IMR-90 (cell line): ENCODE measurements around the gene BCL2L11. TPM values are rescaled to one million over a fixed set of nuclear protein-coding genes. Genes with fewer than 3 reads are reported as not detected.

Experiments used
- ATAC-seq: fragments of 200-7000 bp; cut with Tn5 transposase; 2 replicates; pipeline ENCODE4 v1.9.1; 2020; ENCODE audit warnings: low read depth, mild to moderate bottlenecking, moderate library complexity
- BruUV-seq: library from RNA; stranded (reverse); fragments of 400-500 nt; replicated peaks from 2 replicates; lab custom pipeline; 2021; lab: Mats Ljungman, UMichigan
- CTCF ChIA-PET: fragments of 300-600 bp; formaldehyde crosslinking; extraction: SDS; loops from one replicate; lab custom pipeline; 2021; ENCODE audit warnings: antibody characterized with exemption; lab: Yijun Ruan, JAX
- POLR2A ChIA-PET: fragments of 300-600 bp; sonication (Branson Sonifier 250); formaldehyde crosslinking; loops from one replicate; lab custom pipeline; 2022; ENCODE audit warnings: antibody characterized with exemption; ENCODE audit not compliant: unreplicated experiment; lab: Charles Lee
- DNase-seq: peaks from one replicate; pipeline ENCODE4 v3.0.0; 2013
- H2AFZ ChIP-seq: replicated peaks from 2 replicates; pipeline ENCODE3; 2013; ENCODE audit warnings: low read length, mild to moderate bottlenecking; ENCODE audit not compliant: poor library complexity
- H2AK5ac ChIP-seq: 2 replicates; pipeline ENCODE4 v1.6.1; 2013; ENCODE audit warnings: low read depth, low read length, inconsistent platforms
- H2AK9ac ChIP-seq: replicated peaks from 2 replicates; pipeline ENCODE3; 2013; ENCODE audit warnings: mild to moderate bottlenecking, low read depth, low read length, moderate library complexity; ENCODE audit not compliant: poor library complexity
- H2BK120ac ChIP-seq: 2 replicates; pipeline ENCODE4 v1.6.1; 2013; ENCODE audit warnings: low read depth, low read length, inconsistent platforms
- H2BK15ac ChIP-seq: 3 replicates; pipeline ENCODE4 v1.6.1; 2013; ENCODE audit warnings: low read depth, low read length, inconsistent platforms
- H2BK20ac ChIP-seq: 2 replicates; pipeline ENCODE4 v1.6.1; 2013; ENCODE audit warnings: low read depth, mild to moderate bottlenecking, inconsistent platforms, low read length, moderate library complexity
- H2BK5ac ChIP-seq: 2 replicates; pipeline ENCODE4 v1.6.1; 2013; ENCODE audit warnings: mild to moderate bottlenecking, low read depth, low read length, inconsistent platforms; ENCODE audit not compliant: poor library complexity, severe bottlenecking
- H3K14ac ChIP-seq: replicated peaks from 2 replicates; pipeline ENCODE4 v1.6.1; 2013; ENCODE audit warnings: low read depth, low read length, inconsistent platforms
- H3K18ac ChIP-seq: 2 replicates; pipeline ENCODE4 v1.6.1; 2013; ENCODE audit warnings: low read depth, low read length, control low read depth
- H3K23ac ChIP-seq: 2 replicates; pipeline ENCODE4 v1.6.1; 2013; ENCODE audit warnings: low read depth, low read length, inconsistent platforms
- H3K27ac ChIP-seq: 2 replicates; pipeline ENCODE4 v1.5.1; 2013; ENCODE audit warnings: mild to moderate bottlenecking, control low read depth, low read length; ENCODE audit not compliant: insufficient read depth
- H3K27me3 ChIP-seq: 2 replicates; pipeline ENCODE4 v1.6.1; 2013; ENCODE audit warnings: low read length; ENCODE audit not compliant: control insufficient read depth, insufficient read depth
- H3K36me3 ChIP-seq: 2 replicates; pipeline ENCODE4 v1.6.1; 2013; ENCODE audit warnings: low read length, mixed read lengths; ENCODE audit not compliant: control insufficient read depth, insufficient read depth
- H3K4ac ChIP-seq: 2 replicates; pipeline ENCODE4 v1.6.1; 2013; ENCODE audit warnings: low read depth, low read length, inconsistent platforms
- H3K4me1 ChIP-seq: 2 replicates; pipeline ENCODE4 v1.6.1; 2013; ENCODE audit warnings: low read length, mixed read lengths; ENCODE audit not compliant: control insufficient read depth, insufficient read depth
- H3K4me2 ChIP-seq: 2 replicates; pipeline ENCODE4 v1.6.1; 2013; ENCODE audit warnings: low read depth, mild to moderate bottlenecking, control low read depth, low read length, moderate library complexity
- H3K4me3 ChIP-seq: 2 replicates; pipeline ENCODE4 v1.5.1; 2013; ENCODE audit warnings: low read depth, mild to moderate bottlenecking, control low read depth, low read length, moderate library complexity; ENCODE audit not compliant: insufficient read depth
- H3K56ac ChIP-seq: 2 replicates; pipeline ENCODE4 v1.6.1; 2013; ENCODE audit warnings: low read length, inconsistent platforms; ENCODE audit not compliant: insufficient read depth; ENCODE audit errors: extremely low read depth
- H3K79me1 ChIP-seq, 2 experiments: 2 replicates each; pipeline ENCODE4 v1.6.1; 2013; ENCODE audit warnings: low read length in 2 of 2, inconsistent platforms in 1 of 2, low read depth in 1 of 2
- H3K9ac ChIP-seq: 2 replicates; pipeline ENCODE4 v1.6.1; 2013; ENCODE audit warnings: low read depth, low read length, control low read depth
- H3K9me1 ChIP-seq: 2 replicates; pipeline ENCODE4 v1.6.1; 2013; ENCODE audit warnings: low read length, inconsistent platforms; ENCODE audit not compliant: insufficient read depth
- H3K9me3 ChIP-seq: 2 replicates; pipeline ENCODE4 v1.6.1; 2013; ENCODE audit warnings: low read length; ENCODE audit not compliant: control insufficient read depth, insufficient read depth
- H4K20me1 ChIP-seq: 2 replicates; pipeline ENCODE4 v1.6.1; 2013; ENCODE audit warnings: low read length, inconsistent platforms; ENCODE audit not compliant: insufficient read depth
- H4K5ac ChIP-seq: 2 replicates; pipeline ENCODE4 v1.6.1; 2013; ENCODE audit warnings: mild to moderate bottlenecking, low read depth, low read length, control low read depth
- H4K8ac ChIP-seq, 2 experiments: 2 replicates each; pipeline ENCODE4 v1.6.1; 2013; ENCODE audit warnings: low read depth in 2 of 2, low read length in 2 of 2, control low read depth in 1 of 2, inconsistent platforms in 1 of 2
- H4K91ac ChIP-seq: 2 replicates; pipeline ENCODE4 v1.6.1; 2013; ENCODE audit warnings: low read depth, low read length, inconsistent platforms; ENCODE audit not compliant: insufficient read depth
- CHD1 ChIP-seq: IDR thresholded peaks from 2 replicates; pipeline ENCODE4 v1.6.1; 2012; ENCODE audit warnings: low read depth, low read length, improper control_type of control experiment
- ELK1 ChIP-seq: fragments of 150-350 bp; IDR thresholded peaks from 2 replicates; pipeline ENCODE4 v1.6.1; 2016; ENCODE audit warnings: low read depth, mild to moderate bottlenecking, low read length, moderate library complexity, borderline replicate concordance
- MAFK ChIP-seq: IDR thresholded peaks from 2 replicates; pipeline ENCODE4 v1.6.1; 2012; ENCODE audit warnings: low read depth, low read length, improper control_type of control experiment
- NFE2L2 ChIP-seq: fragments of 150-350 bp; IDR thresholded peaks from 2 replicates; pipeline ENCODE4 v1.6.1; 2016; ENCODE audit warnings: low read depth, mild to moderate bottlenecking, low read length
- POLR2A ChIP-seq: IDR thresholded peaks from 2 replicates; pipeline ENCODE4 v1.6.1; 2012; ENCODE audit warnings: mild to moderate bottlenecking, low read depth, low read length
- RCOR1 ChIP-seq: IDR thresholded peaks from 2 replicates; pipeline ENCODE4 v1.6.1; 2012; ENCODE audit warnings: mild to moderate bottlenecking, low read length, improper control_type of control experiment; ENCODE audit not compliant: insufficient replicate concordance
- SMC3 ChIP-seq: fragments of 150-350 bp; IDR thresholded peaks from 2 replicates; pipeline ENCODE4 v1.6.1; 2016; ENCODE audit warnings: low read depth, mild to moderate bottlenecking, antibody characterized with exemption, low read length, moderate library complexity
- WGBS, 2 experiments: methylation state at CpG; one replicate each; pipeline versions ENCODE4 v1.1.5 to v1.1.7; 2013; ENCODE audit warnings: missing lambda C conversion rate in 2 of 2; ENCODE audit not compliant: insufficient read length in 1 of 2; ENCODE audit errors: extremely low coverage in 2 of 2; 5-methylcytosine and 5-hydroxymethylcytosine counted together
- dilution Hi-C: fragments of 300-500 bp; cut with HindIII; formaldehyde crosslinking; loops from one replicate; pipeline ENCODE4 v1.14.3; 2018; ENCODE audit warnings: low sequenced_read_pairs; ENCODE audit not compliant: unreplicated experiment
- in situ Hi-C: fragments of 300-500 bp; cut with MboI; formaldehyde crosslinking; loops from 3 replicates; pipeline ENCODE4 v1.14.3; 2019; ENCODE audit warnings: low sequenced_read_pairs, inconsistent platforms, mixed read lengths
- intact Hi-C: fragments of 100-400 bp; cut with micrococcal nuclease; formaldehyde crosslinking; loops from 2 replicates; pipeline ENCODE4 v1.10.0; 2022
- polyA plus RNA-seq, 3 experiments: library from polyadenylated mRNA; depleted of rRNA; stranded (reverse); fragments of >200 nt; gene quantifications; 2 replicates each; pipeline ENCODE4 v1.2.3, GENCODE V29; 2012; ENCODE audit warnings: low replicate concordance in 1 of 3
- total RNA-seq: library from RNA; depleted of rRNA; stranded (reverse); fragments of >200 nt; gene quantifications from 2 replicates; pipeline ENCODE4 v1.2.3, GENCODE V29; 2012

The BCL2L11 gene
- total and polyA plus RNA-seq, 2 of the 4 experiments (the other 2 are of a cell fraction), result 1.1 to 1.7 TPM

- no peak overlapping the region for H3K4me3 ChIP-seq
- peaks cover 39% of the 10 kb centered on the region for H3K27me3 ChIP-seq
- dilution Hi-C loops, result no loop called here
- no peak overlapping the region for H4K91ac ChIP-seq
- no peak overlapping the region for H2BK5ac ChIP-seq
- WGBS, 2 experiments, result no CpG with 5 or more reads among the region's 2 CpGs
- no peak overlapping the region for H4K5ac ChIP-seq
- H3K9me3 ChIP-seq, result no peaks in the 10 kb centered on the region
- no peak overlapping the region for H3K9ac ChIP-seq
- H3K27ac ChIP-seq, result no peak overlapping the region
- ATAC-seq (no peak), DNase-seq (no peak)
- H2AFZ ChIP-seq, result no peak overlapping the region
- no peaks in the 10 kb centered on the region for H3K79me1 ChIP-seq
- no peak overlapping the region for H3K18ac ChIP-seq
- H2AK5ac ChIP-seq, result no peak overlapping the region
- no peak overlapping the region for H2BK15ac ChIP-seq
- H3K56ac ChIP-seq, result no peak overlapping the region
- no peak overlapping the region for H3K23ac ChIP-seq
- no peak overlapping the region for H2BK120ac ChIP-seq
- H3K14ac ChIP-seq, result no peak overlapping the region
- H3K4me1 ChIP-seq, result no peaks in the 10 kb centered on the region
- no peak overlapping the region for H2BK20ac ChIP-seq
- H3K9me1 ChIP-seq, result no peaks in the 10 kb centered on the region
- no peak overlapping the region for H3K4me2 ChIP-seq
- no peaks in the 10 kb centered on the region for H4K20me1 ChIP-seq
- in situ Hi-C loops, result no loop called here
- no peak overlapping the region for H3K4ac ChIP-seq
- no peaks in the 10 kb centered on the region for H3K36me3 ChIP-seq
- POLR2A ChIA-PET, result no interaction called here
- no peak overlapping the region for H4K8ac ChIP-seq
- no peak overlapping the region for H2AK9ac ChIP-seq
- TF ChIP-seq MAFK, result no peak
- no peak for TF ChIP-seq POLR2A
- TF ChIP-seq ELK1, result no peak
- TF ChIP-seq CHD1, result no peak
- no peak for TF ChIP-seq SMC3
- no peak for TF ChIP-seq RCOR1
- no peak for TF ChIP-seq NFE2L2
- CTCF ChIA-PET, result interaction anchor here (0.6 kb wide), 1 partner anchor 58 kb away, joined by 3 read pairs; no protein-coding TSS in a partner anchor
- no TSS peak for BruUV-seq
- intact Hi-C loops, result no loop called here
Observed at GRCh38 chr2:111101592-111101991, 19.1 kb upstream of the BCL2L11 start.
